ENCODE measurements around the gene CYP2E1.
A peak's percentile ranks its signal among the peaks of the same experiment; 100 is the strongest.
"Not testable (repeated sequence)": the region's sequence is repeated elsewhere in the genome, so short reads cannot be mapped to it uniquely, and the experiment has no call there.

Gene CYP2E1

DNA sequence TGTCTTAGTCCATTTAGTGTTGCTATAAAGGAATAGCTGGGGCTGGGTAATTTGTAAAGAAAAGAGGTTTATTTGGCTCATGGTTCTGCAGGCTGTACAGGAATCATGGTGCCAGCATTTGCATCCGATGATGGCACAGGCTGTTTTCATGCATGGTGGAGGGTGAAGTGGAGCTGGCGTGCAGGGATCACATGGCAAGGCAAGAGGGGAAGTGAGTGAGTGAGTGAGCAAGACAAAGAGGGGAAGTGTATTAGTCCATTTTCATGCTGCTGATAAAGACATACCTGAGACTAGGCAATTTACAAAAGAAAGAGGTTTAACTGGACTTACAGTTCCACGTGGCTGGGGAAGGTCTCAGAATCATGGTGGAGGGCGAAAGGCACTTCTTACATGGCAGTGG lies 33.6 kb upstream of the CYP2E1 start:
- H3K4me3 ChIP-seq (replicated peaks; ENCODE audit: insufficient read depth, low read length); H3K27me3 ChIP-seq (ENCODE audit: insufficient read depth, poor library complexity, severe bottlenecking): not testable (repeated sequence)
- peak; percentile 12 to 72 for DNase-seq (ENCODE audit: low read depth in 1 of 2, low spot score in 1 of 2)
- 0 out of 2 replicates have a peak overlapping the region, but pooled peaks have one; percentile 5 for H3K27ac ChIP-seq (replicated peaks)
- TF ChIP-seq SPI1 (IDR thresholded peaks at IDR 0.05; ENCODE audit: borderline replicate concordance, low read depth) = peak; percentile 92

DNA sequence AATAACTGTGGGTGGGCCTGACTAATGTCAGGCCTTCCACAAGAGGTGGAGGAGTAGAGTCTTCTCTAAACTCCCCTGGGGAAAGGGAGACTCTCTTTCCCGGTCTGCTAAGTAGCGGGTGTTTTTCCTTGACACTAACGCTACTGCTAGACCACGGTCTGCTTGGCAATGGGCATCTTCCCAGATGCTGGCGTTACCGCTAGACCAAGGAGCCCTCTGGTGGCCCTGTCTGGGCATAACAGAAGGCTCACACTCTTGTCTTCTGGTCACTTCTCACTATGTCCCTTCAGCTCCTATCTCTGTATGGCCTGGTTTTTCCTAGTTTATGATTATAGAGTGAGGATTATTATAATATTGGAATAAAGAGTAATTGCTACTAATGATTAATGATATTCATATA lies 29.8 kb upstream of the CYP2E1 start:
- not testable (repeated sequence) for H3K27me3 ChIP-seq (ENCODE audit: insufficient read depth, poor library complexity, severe bottlenecking); H3K27ac ChIP-seq (replicated peaks); H3K4me3 ChIP-seq (replicated peaks; ENCODE audit: insufficient read depth, low read length)
- peak in 1 of 2 experiments; percentile 49 for DNase-seq (ENCODE audit: low read depth in 1 of 2, low spot score in 1 of 2)

DNA sequence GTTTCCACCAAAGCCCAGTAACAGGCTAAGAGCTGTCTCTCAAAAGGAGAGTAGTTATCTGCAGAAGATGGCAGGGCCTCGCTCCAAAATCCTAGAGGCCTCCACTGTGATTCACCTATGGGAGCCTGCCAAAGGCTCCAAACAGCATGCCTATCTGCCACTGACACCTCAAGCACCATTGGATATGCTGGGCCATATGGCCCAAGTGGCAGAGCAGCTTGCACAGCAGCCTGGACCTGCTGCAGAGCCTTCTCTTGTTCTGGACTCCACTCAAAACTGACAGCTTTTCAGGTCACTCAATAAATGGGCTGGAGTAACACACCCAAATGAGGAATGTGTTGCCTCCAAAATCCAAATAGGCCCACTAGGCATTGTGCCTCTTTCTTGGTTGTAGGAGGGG lies 28.0 kb upstream of the CYP2E1 start:
- DNase-seq (ENCODE audit: low read depth in 1 of 2, low spot score in 1 of 2); H3K4me3 ChIP-seq (replicated peaks; ENCODE audit: insufficient read depth, low read length); H3K27ac ChIP-seq (replicated peaks); H3K27me3 ChIP-seq (ENCODE audit: insufficient read depth, poor library complexity, severe bottlenecking): not testable (repeated sequence)

DNA sequence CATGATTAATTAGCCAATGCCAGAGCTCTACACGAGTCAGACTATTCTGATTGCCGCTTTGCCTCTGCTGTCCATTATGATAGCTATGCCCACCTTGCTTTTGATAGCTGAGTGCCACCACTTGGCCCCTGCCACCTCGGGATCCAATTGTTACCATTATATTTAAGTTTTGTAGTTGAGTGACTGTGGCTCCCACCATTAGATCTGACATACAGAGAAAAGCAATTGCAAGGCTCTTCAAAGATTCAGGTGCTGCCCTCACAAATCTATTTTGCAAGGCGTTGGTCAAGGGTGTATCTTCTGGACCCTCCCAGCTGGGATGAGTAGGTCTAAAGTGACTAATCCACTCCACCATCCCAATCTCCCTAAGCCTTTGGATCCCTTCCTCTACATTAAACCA lies 26.3 kb upstream of the CYP2E1 start:
- H3K4me3 ChIP-seq (replicated peaks; ENCODE audit: insufficient read depth, low read length); H3K27ac ChIP-seq (replicated peaks); H3K27me3 ChIP-seq (ENCODE audit: insufficient read depth, poor library complexity, severe bottlenecking); DNase-seq (ENCODE audit: low read depth in 1 of 2, low spot score in 1 of 2): not testable (repeated sequence)

DNA sequence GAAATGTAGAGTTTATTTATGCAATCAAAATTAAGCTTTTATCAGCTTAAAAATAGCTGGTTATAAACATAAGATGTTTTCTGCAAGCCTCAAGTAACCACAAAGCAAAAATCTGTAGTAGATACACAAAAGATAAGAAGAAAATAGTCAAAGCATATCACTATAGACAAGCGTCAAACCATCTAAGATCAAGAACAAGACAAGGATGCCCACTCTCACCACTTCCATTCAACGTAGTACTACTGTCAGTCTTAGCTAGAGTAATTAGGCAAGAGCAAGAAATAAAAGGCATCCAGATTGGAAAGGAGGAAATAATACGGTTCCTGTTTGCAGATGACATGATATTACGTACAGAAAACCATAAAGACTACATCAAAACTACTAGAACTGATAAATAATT lies 17.5 kb upstream of the CYP2E1 start:
- H3K27ac ChIP-seq (replicated peaks) = no peak overlapping the region
- TF ChIP-seq GABPA (IDR thresholded peaks at IDR 0.05; ENCODE audit: low read depth) (no peak), POLR2AphosphoS5 (IDR thresholded peaks at IDR 0.05; ENCODE audit: low read depth) (no peak), SPI1 (IDR thresholded peaks at IDR 0.05; ENCODE audit: borderline replicate concordance, low read depth) (no peak)
- TF ChIP-seq, protein P1, sequence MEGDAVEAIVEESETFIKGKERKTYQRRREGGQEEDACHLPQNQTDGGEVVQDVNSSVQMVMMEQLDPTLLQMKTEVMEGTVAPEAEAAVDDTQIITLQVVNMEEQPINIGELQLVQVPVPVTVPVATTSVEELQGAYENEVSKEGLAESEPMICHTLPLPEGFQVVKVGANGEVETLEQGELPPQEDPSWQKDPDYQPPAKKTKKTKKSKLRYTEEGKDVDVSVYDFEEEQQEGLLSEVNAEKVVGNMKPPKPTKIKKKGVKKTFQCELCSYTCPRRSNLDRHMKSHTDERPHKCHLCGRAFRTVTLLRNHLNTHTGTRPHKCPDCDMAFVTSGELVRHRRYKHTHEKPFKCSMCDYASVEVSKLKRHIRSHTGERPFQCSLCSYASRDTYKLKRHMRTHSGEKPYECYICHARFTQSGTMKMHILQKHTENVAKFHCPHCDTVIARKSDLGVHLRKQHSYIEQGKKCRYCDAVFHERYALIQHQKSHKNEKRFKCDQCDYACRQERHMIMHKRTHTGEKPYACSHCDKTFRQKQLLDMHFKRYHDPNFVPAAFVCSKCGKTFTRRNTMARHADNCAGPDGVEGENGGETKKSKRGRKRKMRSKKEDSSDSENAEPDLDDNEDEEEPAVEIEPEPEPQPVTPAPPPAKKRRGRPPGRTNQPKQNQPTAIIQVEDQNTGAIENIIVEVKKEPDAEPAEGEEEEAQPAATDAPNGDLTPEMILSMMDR (IDR thresholded peaks at IDR 0.05; ENCODE audit: insufficient read depth, low read length) = no peak
- TF ChIP-seq, protein P2, sequence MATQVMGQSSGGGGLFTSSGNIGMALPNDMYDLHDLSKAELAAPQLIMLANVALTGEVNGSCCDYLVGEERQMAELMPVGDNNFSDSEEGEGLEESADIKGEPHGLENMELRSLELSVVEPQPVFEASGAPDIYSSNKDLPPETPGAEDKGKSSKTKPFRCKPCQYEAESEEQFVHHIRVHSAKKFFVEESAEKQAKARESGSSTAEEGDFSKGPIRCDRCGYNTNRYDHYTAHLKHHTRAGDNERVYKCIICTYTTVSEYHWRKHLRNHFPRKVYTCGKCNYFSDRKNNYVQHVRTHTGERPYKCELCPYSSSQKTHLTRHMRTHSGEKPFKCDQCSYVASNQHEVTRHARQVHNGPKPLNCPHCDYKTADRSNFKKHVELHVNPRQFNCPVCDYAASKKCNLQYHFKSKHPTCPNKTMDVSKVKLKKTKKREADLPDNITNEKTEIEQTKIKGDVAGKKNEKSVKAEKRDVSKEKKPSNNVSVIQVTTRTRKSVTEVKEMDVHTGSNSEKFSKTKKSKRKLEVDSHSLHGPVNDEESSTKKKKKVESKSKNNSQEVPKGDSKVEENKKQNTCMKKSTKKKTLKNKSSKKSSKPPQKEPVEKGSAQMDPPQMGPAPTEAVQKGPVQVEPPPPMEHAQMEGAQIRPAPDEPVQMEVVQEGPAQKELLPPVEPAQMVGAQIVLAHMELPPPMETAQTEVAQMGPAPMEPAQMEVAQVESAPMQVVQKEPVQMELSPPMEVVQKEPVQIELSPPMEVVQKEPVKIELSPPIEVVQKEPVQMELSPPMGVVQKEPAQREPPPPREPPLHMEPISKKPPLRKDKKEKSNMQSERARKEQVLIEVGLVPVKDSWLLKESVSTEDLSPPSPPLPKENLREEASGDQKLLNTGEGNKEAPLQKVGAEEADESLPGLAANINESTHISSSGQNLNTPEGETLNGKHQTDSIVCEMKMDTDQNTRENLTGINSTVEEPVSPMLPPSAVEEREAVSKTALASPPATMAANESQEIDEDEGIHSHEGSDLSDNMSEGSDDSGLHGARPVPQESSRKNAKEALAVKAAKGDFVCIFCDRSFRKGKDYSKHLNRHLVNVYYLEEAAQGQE (IDR thresholded peaks at IDR 0.05; ENCODE audit: insufficient replicate concordance, low read depth) = no peak
- H3K27me3 ChIP-seq (ENCODE audit: insufficient read depth, poor library complexity, severe bottlenecking) = no peaks in the 10 kb centered on the region
- no peak for DNase-seq (ENCODE audit: low read depth in 1 of 2, low spot score in 1 of 2)
- H3K4me3 ChIP-seq (replicated peaks; ENCODE audit: insufficient read depth, low read length) = no peak overlapping the region

DNA sequence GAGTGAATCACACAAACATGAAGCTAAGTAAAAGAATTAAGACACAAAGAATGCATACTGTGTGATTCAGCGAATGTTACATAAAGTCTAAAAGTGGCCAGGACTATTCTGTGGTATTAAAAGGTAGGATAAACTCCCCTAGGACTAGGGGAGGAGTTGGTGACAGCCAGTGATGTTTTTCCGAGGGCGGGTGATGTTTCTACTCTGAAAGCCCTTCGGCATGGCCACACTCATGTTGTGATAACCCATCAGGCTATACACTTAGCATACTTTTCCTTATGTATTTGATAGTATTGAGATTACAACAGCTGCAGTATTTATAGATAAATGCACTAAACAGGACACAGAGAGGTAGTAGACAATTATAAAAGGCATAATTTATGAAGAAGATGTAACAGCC lies 15.8 kb upstream of the CYP2E1 start:
- TF ChIP-seq GABPA (IDR thresholded peaks at IDR 0.05; ENCODE audit: low read depth) (no peak), SPI1 (IDR thresholded peaks at IDR 0.05; ENCODE audit: borderline replicate concordance, low read depth) (no peak), POLR2AphosphoS5 (IDR thresholded peaks at IDR 0.05; ENCODE audit: low read depth) (no peak)
- TF ChIP-seq, protein P2 (IDR thresholded peaks at IDR 0.05; ENCODE audit: insufficient replicate concordance, low read depth) = no peak
- TF ChIP-seq, protein P1 (IDR thresholded peaks at IDR 0.05; ENCODE audit: insufficient read depth, low read length) = no peak
- no peaks in the 10 kb centered on the region for H3K27me3 ChIP-seq (ENCODE audit: insufficient read depth, poor library complexity, severe bottlenecking)
- no peak overlapping the region for H3K27ac ChIP-seq (replicated peaks)
- DNase-seq (ENCODE audit: low read depth in 1 of 2, low spot score in 1 of 2) = no peak
- H3K4me3 ChIP-seq (replicated peaks; ENCODE audit: insufficient read depth, low read length) = no peak overlapping the region

Data from HL-60 (cell line).